DMS114 treated with DMSO at 0.1 percent for 48 hours (cell line): ENCODE data around the gene DPM1.
A peak's percentile ranks its signal among the peaks of the same experiment; 100 is the strongest.

Experiments used
- DNase-seq: peaks from one replicate; lab custom pipeline; 2025; ENCODE audit not compliant: unreplicated experiment; lab: John Stamatoyannopoulos, UW

The DPM1 gene

GRCh38 chr20:50900261-50900660 is 58.1 kb downstream of the DPM1 start:
- DNase-seq, result no peak

GRCh38 chr20:50898475-50898874 is 59.9 kb downstream of the DPM1 start:
- no peak for DNase-seq

GRCh38 chr20:50895111-50895830 is 63.1 kb downstream of the DPM1 start:
- no peak for DNase-seq

GRCh38 chr20:50893620-50894019 is 64.7 kb downstream of the DPM1 start:
- no peak for DNase-seq

- DNase-seq, result no peak
Observed at GRCh38 chr20:50892394-50892793, 65.9 kb downstream of the DPM1 start.

GRCh38 chr20:50891138-50891537 is 67.2 kb downstream of the DPM1 start:
- no peak for DNase-seq

GRCh38 chr20:50887576-50887975 is 70.8 kb downstream of the DPM1 start:
- DNase-seq, result no peak

GRCh38 chr20:50886184-50886790 is 72.0 kb downstream of the DPM1 start:
- DNase-seq, result peak; percentile 31

GRCh38 chr20:50885781-50886180 is 72.6 kb downstream of the DPM1 start:
- no peak for DNase-seq

GRCh38 chr20:50885068-50885467 is 73.3 kb downstream of the DPM1 start:
- DNase-seq, result no peak
